Measurements from ENCODE around the gene PPAN.
A peak's percentile ranks its signal among the peaks of the same experiment; 100 is the strongest.

PPAN gene

GRCh38 chr19:10092648-10093294 is 13.4 kb upstream of the PPAN start:
- TF ChIP-seq CTCF (IDR thresholded peaks at IDR 0.05; ENCODE audit: borderline replicate concordance, insufficient read depth, low read depth, low read length): no peak
- H3K4me3 ChIP-seq (ENCODE audit: low read depth, low read length): no peak overlapping the region

- no peak overlapping the region for H3K4me3 ChIP-seq (ENCODE audit: low read depth, low read length)
- TF ChIP-seq CTCF (IDR thresholded peaks at IDR 0.05; ENCODE audit: borderline replicate concordance, insufficient read depth, low read depth, low read length): no peak
These were observed 12.6 kb upstream of the PPAN start for GRCh38 chr19:10093295-10094186.

GRCh38 chr19:10095622-10095947 is 10.6 kb upstream of the PPAN start:
- no peak for TF ChIP-seq CTCF (IDR thresholded peaks at IDR 0.05; ENCODE audit: borderline replicate concordance, insufficient read depth, low read depth, low read length)

GRCh38 chr19:10095948-10096614 is 10.1 kb upstream of the PPAN start:
- peak overlapping the region; percentile 48 for H3K4me3 ChIP-seq (ENCODE audit: low read depth, low read length)
- TF ChIP-seq CTCF (IDR thresholded peaks at IDR 0.05; ENCODE audit: borderline replicate concordance, insufficient read depth, low read depth, low read length): no peak

More at GRCh38 chr19:10095622-10095947, 10.6 kb upstream of the PPAN start:
- no peak overlapping the region for H3K4me3 ChIP-seq (ENCODE audit: low read depth, low read length)

GRCh38 chr19:10096615-10096963 is 9.6 kb upstream of the PPAN start:
- peak overlapping the region; percentile 48 for H3K4me3 ChIP-seq (ENCODE audit: low read depth, low read length)
- no peak for TF ChIP-seq CTCF (IDR thresholded peaks at IDR 0.05; ENCODE audit: borderline replicate concordance, insufficient read depth, low read depth, low read length)

- H3K4me3 ChIP-seq (ENCODE audit: low read depth, low read length): peak overlapping the region; percentile 21
- no peak for TF ChIP-seq CTCF (IDR thresholded peaks at IDR 0.05; ENCODE audit: borderline replicate concordance, insufficient read depth, low read depth, low read length)
These were observed 5.9 kb upstream of the PPAN start for GRCh38 chr19:10100163-10100785.
